CD8-positive, alpha-beta memory T cell (primary cell): Measurements from ENCODE around the gene GPR176. TPM values are rescaled to one million over a fixed set of nuclear protein-coding genes. Genes with fewer than 3 reads are reported as not detected.

Source experiments
- CTCF ChIA-PET: fragments of 350-600 bp; sonication (Branson Sonifier 250); formaldehyde crosslinking; loops from one replicate; lab custom pipeline; 2021; ENCODE audit warnings: antibody characterized with exemption; lab: Charles Lee
- POLR2A ChIA-PET: fragments of 350-600 bp; sonication (Branson Sonifier 250); formaldehyde crosslinking; loops from one replicate; lab custom pipeline; 2021; ENCODE audit warnings: antibody characterized with exemption; lab: Charles Lee
- DNase-seq, 5 donors: peaks; one replicate each; pipeline versions ENCODE4 v3.0.0 to v3.0.0-alpha.2; 2020 to 2022; ENCODE audit warnings: mixed read lengths in 1 of 5
- H3K27ac ChIP-seq: one replicate; pipeline ENCODE4 v1.7.0; 2013; ENCODE audit warnings: low read depth, mild to moderate bottlenecking, low read length, moderate library complexity
- H3K27me3 ChIP-seq: 2 replicates; pipeline ENCODE4 v1.7.0; 2013; ENCODE audit warnings: low read length, mild to moderate bottlenecking; ENCODE audit not compliant: insufficient read depth, poor library complexity, severe bottlenecking
- H3K36me3 ChIP-seq: 2 replicates; pipeline ENCODE4 v1.7.0; 2013; ENCODE audit warnings: mild to moderate bottlenecking, low read length, moderate library complexity; ENCODE audit not compliant: insufficient read depth
- H3K4me1 ChIP-seq: 2 replicates; pipeline ENCODE4 v1.7.0; 2013; ENCODE audit warnings: mild to moderate bottlenecking, low read length, moderate library complexity; ENCODE audit not compliant: insufficient read depth
- H3K4me3 ChIP-seq: 2 replicates; pipeline ENCODE4 v1.7.0; 2013; ENCODE audit warnings: mild to moderate bottlenecking, low read length
- H3K9me3 ChIP-seq: 2 replicates; pipeline ENCODE4 v1.7.0; 2013; ENCODE audit warnings: mild to moderate bottlenecking, low read length
- H3K27ac Mint-ChIP-seq, 8 donors: one replicate each; pipeline ENCODE4 v1.8.0; 2020 to 2021; ENCODE audit warnings: mixed read lengths in 8 of 8, mild to moderate bottlenecking in 6 of 8, inconsistent platforms in 3 of 8, moderate library complexity in 3 of 8
- H3K27me3 Mint-ChIP-seq, 2 donors: one replicate each; pipeline ENCODE4 v1.8.0; 2020 to 2021; ENCODE audit warnings: mixed read lengths in 2 of 2, mild to moderate bottlenecking in 1 of 2, moderate library complexity in 1 of 2
- H3K36me3 Mint-ChIP-seq, 3 donors: one replicate each; pipeline ENCODE4 v1.8.0; 2020 to 2021; ENCODE audit warnings: mixed read lengths in 3 of 3, inconsistent platforms in 1 of 3, mild to moderate bottlenecking in 1 of 3
- H3K4me1 Mint-ChIP-seq, 3 donors: one replicate each; pipeline ENCODE4 v1.8.0; 2020 to 2021; ENCODE audit warnings: mixed read lengths in 3 of 3, inconsistent platforms in 1 of 3, mild to moderate bottlenecking in 1 of 3
- H3K4me3 Mint-ChIP-seq, 7 donors: one replicate each; pipeline ENCODE4 v1.8.0; 2020 to 2021; ENCODE audit warnings: mixed read lengths in 7 of 7, mild to moderate bottlenecking in 6 of 7, moderate library complexity in 4 of 7, inconsistent platforms in 2 of 7
- H3K9me3 Mint-ChIP-seq, 5 donors: one replicate each; pipeline ENCODE4 v1.8.0; 2020 to 2022; ENCODE audit warnings: mixed read lengths in 5 of 5, mild to moderate bottlenecking in 3 of 5, moderate library complexity in 2 of 5, inconsistent platforms in 1 of 5
- polyA plus RNA-seq: library from polyadenylated mRNA; unstranded; fragments of 300-500 nt; fragmentation: Illumina TruSeq; gene quantifications from one replicate; pipeline ENCODE4 v1.2.3, GENCODE V29; 2021
- total RNA-seq, 2 experiments: library from RNA; stranded (reverse); gene quantifications; one replicate each; pipeline ENCODE4 v1.2.3, GENCODE V29; 2021

GPR176 gene
- total and polyA plus RNA-seq, 3 experiments from 2014 or later = 0.20 TPM; not detected in 2

GRCh38 chr15:39959411-39959810 lies 39.3 kb upstream of the GPR176 start:
- no peak overlapping the region for H3K4me3 ChIP-seq
- Mint-ChIP-seq H3K36me3 (peaks cover 12 to 46% (median 19%) of the 10 kb centered on the region in 3 donors), H3K27ac (no peak overlapping the region), H3K4me3 (no peak overlapping the region), H3K27me3 (no peaks in the 10 kb centered on the region), H3K4me1 (no peaks in the 10 kb centered on the region), H3K9me3 (no peaks in the 10 kb centered on the region)
- POLR2A ChIA-PET = no interaction called here
- no peaks in the 10 kb centered on the region for H3K4me1 ChIP-seq
- H3K27me3 ChIP-seq = no peaks in the 10 kb centered on the region
- H3K9me3 ChIP-seq = no peaks in the 10 kb centered on the region
- DNase-seq = no peak
- CTCF ChIA-PET = no interaction called here
- peaks cover 20% of the 10 kb centered on the region for H3K36me3 ChIP-seq
- H3K27ac ChIP-seq = no peak overlapping the region

GRCh38 chr15:39957481-39957880 lies 37.4 kb upstream of the GPR176 start:
- no peaks in the 10 kb centered on the region for H3K9me3 ChIP-seq
- POLR2A ChIA-PET = no interaction called here
- H3K36me3 Mint-ChIP-seq = peaks cover 18 to 53% (median 19%) of the 10 kb centered on the region in 3 donors

GRCh38 chr15:39953521-39953920 lies 33.5 kb upstream of the GPR176 start:
- Mint-ChIP-seq H3K27ac (no peak overlapping the region), H3K27me3 (no peaks in the 10 kb centered on the region), H3K9me3 (no peaks in the 10 kb centered on the region), H3K36me3 (peaks cover 25 to 72% (median 31%) of the 10 kb centered on the region in 3 donors), H3K4me1 (no peaks in the 10 kb centered on the region), H3K4me3 (no peak overlapping the region)
- CTCF ChIA-PET = no interaction called here
- H3K36me3 ChIP-seq = peaks cover 19% of the 10 kb centered on the region
- no peak for DNase-seq
- no peaks in the 10 kb centered on the region for H3K27me3 ChIP-seq
- H3K4me1 ChIP-seq = no peaks in the 10 kb centered on the region
- no peak overlapping the region for H3K27ac ChIP-seq
- POLR2A ChIA-PET = no interaction called here
- H3K9me3 ChIP-seq = no peaks in the 10 kb centered on the region
- no peak overlapping the region for H3K4me3 ChIP-seq

More at GRCh38 chr15:39957481-39957880, 37.4 kb upstream of the GPR176 start:
- Mint-ChIP-seq H3K27me3 (no peaks in the 10 kb centered on the region), H3K27ac (no peak overlapping the region), H3K4me3 (no peak overlapping the region), H3K4me1 (no peaks in the 10 kb centered on the region), H3K9me3 (no peaks in the 10 kb centered on the region)
- no peaks in the 10 kb centered on the region for H3K4me1 ChIP-seq
- H3K27ac ChIP-seq = no peak overlapping the region
- no peak overlapping the region for H3K4me3 ChIP-seq
- H3K36me3 ChIP-seq = peaks cover 20% of the 10 kb centered on the region
- H3K27me3 ChIP-seq = no peaks in the 10 kb centered on the region
- CTCF ChIA-PET = no interaction called here
- no peak for DNase-seq

- Mint-ChIP-seq H3K4me3 (no peak overlapping the region), H3K4me1 (no peaks in the 10 kb centered on the region), H3K27ac (no peak overlapping the region), H3K36me3 (peaks cover 17 to 61% (median 27%) of the 10 kb centered on the region in 3 donors), H3K27me3 (peaks cover 0 to 1% of the 10 kb centered on the region in 2 donors), H3K9me3 (no peaks in the 10 kb centered on the region)
- H3K36me3 ChIP-seq = peaks cover 15% of the 10 kb centered on the region
- no peaks in the 10 kb centered on the region for H3K9me3 ChIP-seq
- no peaks in the 10 kb centered on the region for H3K4me1 ChIP-seq
- H3K4me3 ChIP-seq = no peak overlapping the region
- no peak overlapping the region for H3K27ac ChIP-seq
- H3K27me3 ChIP-seq = no peaks in the 10 kb centered on the region
- CTCF ChIA-PET = no interaction called here
- no peak for DNase-seq
- POLR2A ChIA-PET = no interaction called here
Observed at GRCh38 chr15:39951561-39951960, 31.5 kb upstream of the GPR176 start.

- Mint-ChIP-seq H3K27me3 (peaks cover 0 to 1% of the 10 kb centered on the region in 2 donors), H3K36me3 (peaks cover 29 to 62% (median 33%) of the 10 kb centered on the region in 3 donors), H3K4me1 (no peaks in the 10 kb centered on the region), H3K9me3 (no peaks in the 10 kb centered on the region), H3K27ac (peak overlapping the region in 2 of 8 donors; percentile 25 to 47), H3K4me3 (no peak overlapping the region)
- ChIA-PET CTCF (no interaction called here), POLR2A (no interaction called here)
- Histone ChIP-seq H3K36me3 (peaks cover 9% of the 10 kb centered on the region), H3K4me3 (no peak overlapping the region), H3K4me1 (no peaks in the 10 kb centered on the region), H3K27ac (no peak overlapping the region), H3K9me3 (no peaks in the 10 kb centered on the region), H3K27me3 (no peaks in the 10 kb centered on the region)
- no peak for DNase-seq
Observed at GRCh38 chr15:39948817-39949216, 28.8 kb upstream of the GPR176 start.

- H3K36me3 Mint-ChIP-seq = peaks cover 26 to 67% (median 33%) of the 10 kb centered on the region in 3 donors
- Histone ChIP-seq H3K4me1 (no peaks in the 10 kb centered on the region), H3K27me3 (no peaks in the 10 kb centered on the region), H3K36me3 (peaks cover 9% of the 10 kb centered on the region), H3K27ac (no peak overlapping the region), H3K4me3 (no peak overlapping the region), H3K9me3 (no peaks in the 10 kb centered on the region)
- peaks cover 0 to 1% of the 10 kb centered on the region in 2 donors for H3K27me3 Mint-ChIP-seq
- CTCF ChIA-PET = no interaction called here
- peak overlapping the region in 1 of 8 donors; percentile 68 for H3K27ac Mint-ChIP-seq
- no peak for DNase-seq
- no peaks in the 10 kb centered on the region for H3K4me1 Mint-ChIP-seq
- no peak overlapping the region for H3K4me3 Mint-ChIP-seq
- H3K9me3 Mint-ChIP-seq = no peaks in the 10 kb centered on the region
- POLR2A ChIA-PET = no interaction called here
Observed at GRCh38 chr15:39947401-39948197, 27.5 kb upstream of the GPR176 start.

- ChIA-PET POLR2A (no interaction called here), CTCF (no interaction called here)
- DNase-seq = no peak
- H3K4me1 Mint-ChIP-seq = no peaks in the 10 kb centered on the region
- peaks cover 0 to 1% of the 10 kb centered on the region in 2 donors for H3K27me3 Mint-ChIP-seq
- H3K27me3 ChIP-seq = no peaks in the 10 kb centered on the region
- no peak overlapping the region for H3K27ac ChIP-seq
- no peaks in the 10 kb centered on the region for H3K9me3 ChIP-seq
- H3K4me3 ChIP-seq = no peak overlapping the region
- peaks cover 27 to 67% (median 35%) of the 10 kb centered on the region in 3 donors for H3K36me3 Mint-ChIP-seq
- peaks cover 9% of the 10 kb centered on the region for H3K36me3 ChIP-seq
- no peak overlapping the region for H3K4me3 Mint-ChIP-seq
- no peaks in the 10 kb centered on the region for H3K4me1 ChIP-seq
- H3K27ac Mint-ChIP-seq = no peak overlapping the region
- no peaks in the 10 kb centered on the region for H3K9me3 Mint-ChIP-seq
Observed at GRCh38 chr15:39946862-39947261, 26.8 kb upstream of the GPR176 start.

GRCh38 chr15:39944726-39945125 lies 24.7 kb upstream of the GPR176 start:
- ChIA-PET POLR2A (no interaction called here), CTCF (no interaction called here)
- H3K27ac ChIP-seq = no peak overlapping the region
- H3K4me3 ChIP-seq = no peak overlapping the region
- Mint-ChIP-seq H3K36me3 (peaks cover 25 to 67% (median 27%) of the 10 kb centered on the region in 3 donors), H3K27me3 (peaks cover 0 to 1% of the 10 kb centered on the region in 2 donors), H3K9me3 (no peaks in the 10 kb centered on the region), H3K4me3 (no peak overlapping the region), H3K27ac (no peak overlapping the region), H3K4me1 (peaks cover 0 to under 1% (median 0%) of the 10 kb centered on the region in 3 donors)
- no peak for DNase-seq
- H3K27me3 ChIP-seq = no peaks in the 10 kb centered on the region
- no peaks in the 10 kb centered on the region for H3K4me1 ChIP-seq
- no peaks in the 10 kb centered on the region for H3K9me3 ChIP-seq
- no peaks in the 10 kb centered on the region for H3K36me3 ChIP-seq
